HCT116 (cell line): ENCODE measurements around the gene CAT. TPM values are rescaled to one million over a fixed set of nuclear protein-coding genes. Genes with fewer than 3 reads are reported as not detected.

Experiments used
- ATAC-seq: fragments of 200-7000 bp; cut with Tn5 transposase; 2 replicates; pipeline ENCODE4 v1.9.1; 2020; ENCODE audit warnings: mild to moderate bottlenecking, moderate library complexity
- BruUV-seq: library from RNA; stranded (reverse); fragments of 400-500 nt; replicated peaks from 2 replicates; lab custom pipeline; 2021; lab: Mats Ljungman, UMichigan
- CTCF ChIA-PET: fragments of 300-600 bp; sonication (Branson Sonifier 250); formaldehyde crosslinking; loops from one replicate; lab custom pipeline; 2021; ENCODE audit warnings: antibody characterized with exemption; lab: Charles Lee
- POLR2A ChIA-PET: fragments of 300-600, 350-600 bp; sonication (Branson Sonifier 250); formaldehyde crosslinking; loops from one replicate; lab custom pipeline; 2021; ENCODE audit warnings: antibody characterized with exemption; lab: Charles Lee
- RAD21 ChIA-PET, 2 experiments: fragments of 300-600 bp; sonication (Branson Sonifier 250); formaldehyde crosslinking; loops; one replicate each; lab custom pipeline; 2023; ENCODE audit warnings: low total read pairs in 2 of 2; ENCODE audit not compliant: uncharacterized antibody in 2 of 2, unreplicated experiment in 2 of 2, low non-redundant PET in 1 of 2; lab: Charles Lee
- DNase-seq: peaks from one replicate; pipeline ENCODE4 v3.0.0-alpha.2; 2010; ENCODE audit warnings: low read depth, low spot score
- H2AFZ ChIP-seq: fragments of 200-600 bp; shearing (Covaris generic), sonication (generic); 2 replicates; pipeline ENCODE4 v1.6.1; 2017; ENCODE audit warnings: low read depth, mixed run types, mixed read lengths, antibody characterized with exemption, low read length; ENCODE audit not compliant: poor library complexity, severe bottlenecking
- H3K27ac ChIP-seq: 2 replicates; pipeline ENCODE4 v1.5.1; 2012; ENCODE audit warnings: low read depth, low read length
- H3K27me3 ChIP-seq: fragments of 200-600 bp; sonication (generic); 2 replicates; pipeline ENCODE4 v1.6.1; 2016; ENCODE audit warnings: mixed run types, low read length, mixed read lengths; ENCODE audit not compliant: insufficient read depth
- H3K36me3 ChIP-seq, 2 experiments: fragments of 200-500 bp in 1 of 2; fragments of 200-600 bp in 1 of 2; sonication (Bioruptor generic) in 1 of 2; sonication (generic) in 1 of 2; 2 replicates each; pipeline versions ENCODE4 v1.5.1 to v1.6.1; 2014 to 2016; ENCODE audit warnings: low read length in 2 of 2, inconsistent platforms in 1 of 2, mixed read lengths in 1 of 2, mixed run types in 1 of 2; ENCODE audit not compliant: insufficient read depth in 2 of 2, control insufficient read depth in 1 of 2
- H3K4me1 ChIP-seq, 2 experiments: fragments of 200-600 bp in 1 of 2; sonication (generic) in 1 of 2; 2 replicates each; pipeline versions ENCODE4 v1.5.1 to v1.6.1; 2012 to 2017; ENCODE audit warnings: low read length in 2 of 2, inconsistent platforms in 1 of 2, mild to moderate bottlenecking in 1 of 2, mixed read lengths in 1 of 2, mixed run types in 1 of 2, moderate library complexity in 1 of 2; ENCODE audit not compliant: insufficient read depth in 2 of 2, control insufficient read depth in 1 of 2
- H3K4me2 ChIP-seq: fragments of 200-600 bp; sonication (generic); 2 replicates; pipeline ENCODE4 v1.6.1; 2017; ENCODE audit warnings: mixed run types, low read length, mixed read lengths
- H3K4me3 ChIP-seq, 2 experiments: fragments of 200-600 bp in 1 of 2; sonication (generic) in 1 of 2; replicated peaks in 1 of 2; 2 replicates each; pipeline ENCODE4 v1.5.1; 2011 to 2016; ENCODE audit warnings: low read length in 2 of 2, control low read depth in 1 of 2, low read depth in 1 of 2, mild to moderate bottlenecking in 1 of 2, mixed read lengths in 1 of 2, mixed run types in 1 of 2
- H3K79me2 ChIP-seq: fragments of 200-600 bp; sonication (generic); 2 replicates; pipeline ENCODE4 v1.6.1; 2017; ENCODE audit warnings: mild to moderate bottlenecking, mixed run types, low read length, moderate library complexity, mixed read lengths; ENCODE audit not compliant: insufficient read depth
- H3K9ac ChIP-seq: fragments of 200-600 bp; sonication (generic); 2 replicates; pipeline ENCODE4 v1.6.1; 2016; ENCODE audit warnings: low read length, mixed read lengths
- H3K9me2 ChIP-seq: fragments of 200-600 bp; sonication (generic), shearing (Covaris generic); 2 replicates; pipeline ENCODE4 v1.6.1; 2017; ENCODE audit warnings: mixed run types, mild to moderate bottlenecking, moderate library complexity; ENCODE audit not compliant: insufficient read depth
- H3K9me3 ChIP-seq, 2 experiments: fragments of 200-500 bp in 1 of 2; fragments of 200-600 bp in 1 of 2; sonication (Bioruptor generic) in 1 of 2; sonication (generic) in 1 of 2; 2 replicates each; pipeline ENCODE4 v1.6.1; 2014 to 2017; ENCODE audit warnings: low read length in 2 of 2, mixed read lengths in 2 of 2, inconsistent platforms in 1 of 2, low read depth in 1 of 2, mild to moderate bottlenecking in 1 of 2, mixed run types in 1 of 2, moderate library complexity in 1 of 2; ENCODE audit not compliant: control insufficient read depth in 1 of 2, insufficient read depth in 1 of 2
- H4K20me1 ChIP-seq: fragments of 200-600 bp; sonication (generic), shearing (Covaris generic); 2 replicates; pipeline ENCODE4 v1.6.1; 2017; ENCODE audit warnings: mixed run types, mild to moderate bottlenecking, moderate library complexity; ENCODE audit not compliant: insufficient read depth
- ATF3 ChIP-seq: IDR thresholded peaks from 2 replicates; pipeline ENCODE4 v1.6.1; 2012
- CEBPB ChIP-seq: IDR thresholded peaks from 2 replicates; pipeline ENCODE4 v1.6.1; 2012; ENCODE audit warnings: low read depth
- CTCF ChIP-seq, 3 experiments: fragments of 200-600 bp in 1 of 3; sonication (generic) in 1 of 3; IDR thresholded peaks in 2 of 3; conservative IDR thresholded peaks in 1 of 3; 2 replicates each; pipeline ENCODE4 v1.5.1; 2012 to 2017; ENCODE audit warnings: low read depth in 2 of 3, low read length in 2 of 3, antibody characterized with exemption in 1 of 3, borderline replicate concordance in 1 of 3, control low read depth in 1 of 3, mild to moderate bottlenecking in 1 of 3, mixed read lengths in 1 of 3, mixed run types in 1 of 3, moderate library complexity in 1 of 3; ENCODE audit not compliant: insufficient read depth in 1 of 3
- EGR1 ChIP-seq: IDR thresholded peaks from 2 replicates; pipeline ENCODE4 v1.6.1; 2012; ENCODE audit warnings: low read depth
- ELF1 ChIP-seq: IDR thresholded peaks from 2 replicates; pipeline ENCODE4 v1.6.1; 2012; ENCODE audit warnings: low read depth, borderline replicate concordance
- EZH2phosphoT487 ChIP-seq: fragments of 200-600 bp; IDR thresholded peaks from 2 replicates; pipeline ENCODE4 v1.6.1; 2018; ENCODE audit warnings: antibody characterized with exemption, borderline replicate concordance
- FOSL1 ChIP-seq: IDR thresholded peaks from 2 replicates; pipeline ENCODE4 v1.6.1; 2012; ENCODE audit warnings: low read depth
- JUND ChIP-seq: IDR thresholded peaks from 2 replicates; pipeline ENCODE4 v1.6.1; 2012
- MAX ChIP-seq: IDR thresholded peaks from 2 replicates; pipeline ENCODE4 v1.6.1; 2012
- POLR2A ChIP-seq: IDR thresholded peaks from 2 replicates; pipeline ENCODE4 v1.7.0; 2011; ENCODE audit warnings: borderline replicate concordance; ENCODE audit not compliant: insufficient read depth, insufficient read length; ENCODE audit errors: extremely low read depth
- POLR2AphosphoS5 ChIP-seq: IDR thresholded peaks from 2 replicates; pipeline ENCODE4 v1.6.1; 2011; ENCODE audit warnings: mild to moderate bottlenecking, low read depth, low read length, moderate library complexity
- SIN3A ChIP-seq: IDR thresholded peaks from 2 replicates; pipeline ENCODE4 v1.6.1; 2012; ENCODE audit warnings: low read depth
- SRF ChIP-seq: IDR thresholded peaks from 2 replicates; pipeline ENCODE4 v1.6.1; 2012; ENCODE audit warnings: low read depth
- TCF7L2 ChIP-seq: IDR thresholded peaks from 2 replicates; pipeline ENCODE4 v1.7.0; 2011; ENCODE audit warnings: borderline replicate concordance, inconsistent platforms; ENCODE audit not compliant: insufficient read depth, insufficient read length; ENCODE audit errors: extremely low read depth
- ZBTB33 ChIP-seq: IDR thresholded peaks from 2 replicates; pipeline ENCODE4 v1.6.1; 2011; ENCODE audit warnings: mild to moderate bottlenecking, low read length, moderate library complexity; ENCODE audit not compliant: insufficient replicate concordance; ENCODE audit errors: extremely low read depth
- ZFX ChIP-seq: fragments of 450-650 bp; IDR thresholded peaks from 2 replicates; pipeline ENCODE4 v1.6.1; 2017
- intact Hi-C: fragments of 100-400 bp; cut with micrococcal nuclease; formaldehyde crosslinking; loops from 2 replicates; pipeline ENCODE4 v1.10.0; 2022
- total RNA-seq: library from RNA; stranded (reverse); gene quantifications from one replicate; pipeline ENCODE4 v1.2.1, GENCODE V29; 2021; ENCODE audit not compliant: unreplicated experiment

Gene CAT
- total RNA-seq, 1 experiment from 2014 or later: 50.9 TPM

- no peak overlapping the region for H2AFZ ChIP-seq
- no peaks in the 10 kb centered on the region for H3K79me2 ChIP-seq
- H3K9ac ChIP-seq: no peak overlapping the region
- no peak overlapping the region for H3K4me3 ChIP-seq
- no peaks in the 10 kb centered on the region for H3K9me3 ChIP-seq
- no peak overlapping the region for H3K4me2 ChIP-seq
- no peak overlapping the region for H3K27ac ChIP-seq
- ChIA-PET CTCF (no interaction called here), POLR2A (no interaction called here), RAD21 (no interaction called here)
- no peaks in the 10 kb centered on the region for H3K27me3 ChIP-seq
- no TSS peak for BruUV-seq
- H3K9me2 ChIP-seq: no peaks in the 10 kb centered on the region
- intact Hi-C loops: no loop called here
- TF ChIP-seq POLR2AphosphoS5: no peak
- no peak for TF ChIP-seq EZH2phosphoT487
- TF ChIP-seq SRF: no peak
- TF ChIP-seq ZBTB33: no peak
- TF ChIP-seq CEBPB: no peak
- no peak for TF ChIP-seq FOSL1
- no peak for TF ChIP-seq MAX
- TF ChIP-seq JUND: no peak
- H4K20me1 ChIP-seq: no peaks in the 10 kb centered on the region
- DNase-seq: no peak
- ATAC-seq: no peak
- peaks cover 19 to 22% of the 10 kb centered on the region in 2 experiments for H3K4me1 ChIP-seq
- no peaks in the 10 kb centered on the region for H3K36me3 ChIP-seq
Measured at GRCh38 chr11:34505874-34506273, 67.1 kb downstream of the CAT start.

GRCh38 chr11:34507156-34507555, 68.4 kb downstream of the CAT start:
- no peak overlapping the region for H3K9ac ChIP-seq
- intact Hi-C loops: no loop called here
- no peak for DNase-seq
- RAD21 ChIA-PET: no interaction called here
- no peaks in the 10 kb centered on the region for H3K9me3 ChIP-seq
- no peak overlapping the region for H2AFZ ChIP-seq
- H3K4me2 ChIP-seq: no peak overlapping the region
- no peak overlapping the region for H3K4me3 ChIP-seq
- CTCF ChIA-PET: no interaction called here
- H3K36me3 ChIP-seq: no peaks in the 10 kb centered on the region
- POLR2A ChIA-PET: interaction anchor here (1.8 kb wide), 1 partner anchor 11 kb away, joined by 5 read pairs; no protein-coding TSS in a partner anchor
- H3K27me3 ChIP-seq: no peaks in the 10 kb centered on the region
- no TSS peak for BruUV-seq
- ATAC-seq: no peak
- no peak overlapping the region for H3K27ac ChIP-seq
- no peaks in the 10 kb centered on the region for H3K9me2 ChIP-seq
- peaks cover 6 to 9% of the 10 kb centered on the region in 2 experiments for H3K4me1 ChIP-seq
- no peaks in the 10 kb centered on the region for H3K79me2 ChIP-seq
- H4K20me1 ChIP-seq: no peaks in the 10 kb centered on the region
- TF ChIP-seq CTCF (IDR thresholded peaks at IDR 0.05 in 2 of 3, conservative IDR thresholded peaks at IDR 0.05 in 1 of 3; ENCODE audit: borderline replicate concordance in 1 of 3, insufficient read depth in 1 of 3, low read depth in 2 of 3, low read length in 2 of 3) (no peak), ELF1 (no peak), SIN3A (no peak), SRF (no peak), ATF3 (no peak), FOSL1 (no peak), POLR2A (no peak), TCF7L2 (no peak), ZFX (no peak), EGR1 (no peak)
